Neural cell (in vitro differentiated cells): ENCODE data around the gene NOC2L.

Experiments
- CTCF ChIP-seq: fragments of 450-650 bp; IDR thresholded peaks from 2 replicates; pipeline ENCODE4 v1.5.1; 2014; ENCODE audit warnings: antibody characterized with exemption, mild to moderate bottlenecking, moderate library complexity; ENCODE audit not compliant: poor library complexity, severe bottlenecking
- EZH2 ChIP-seq: fragments of 200-600, 300-800 bp; shearing (Covaris generic), sonication (generic); IDR thresholded peaks from 2 replicates; pipeline ENCODE4 v1.6.1; 2014; ENCODE audit warnings: antibody characterized with exemption, low read length, borderline replicate concordance, mild to moderate bottlenecking; ENCODE audit not compliant: insufficient read depth, poor library complexity, severe bottlenecking
- POLR2AphosphoS5 ChIP-seq: IDR thresholded peaks from 2 replicates; pipeline ENCODE4 v1.6.1; 2012
- RAD21 ChIP-seq: fragments of 450-650 bp; conservative IDR thresholded peaks from 2 replicates; pipeline ENCODE4 v1.6.1; 2014; ENCODE audit warnings: antibody characterized with exemption, mild to moderate bottlenecking, moderate library complexity

DNA sequence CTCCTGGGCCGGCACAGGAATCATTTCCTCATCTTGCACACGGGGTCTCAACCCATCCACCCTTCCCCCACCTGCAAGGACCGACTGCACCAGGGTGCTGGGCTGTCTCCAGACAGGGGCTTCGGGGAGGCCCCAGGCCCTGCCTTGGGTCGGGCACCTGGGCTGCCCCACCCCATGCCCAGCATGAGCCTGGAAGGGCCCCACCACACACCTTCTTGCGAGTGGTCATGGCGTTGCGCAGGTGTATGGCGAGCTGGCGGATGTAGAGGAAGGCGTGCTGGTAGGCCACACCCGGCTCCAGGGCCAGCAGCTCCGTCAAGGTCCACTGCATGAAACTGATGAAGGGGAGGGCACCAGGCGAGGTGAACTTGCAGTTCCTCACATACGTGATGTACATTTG, 6.9 kb downstream of the NOC2L start:
- TF ChIP-seq CTCF (no peak), RAD21 (no peak), EZH2 (no peak), POLR2AphosphoS5 (no peak)
